ENCODE measurements around the gene HRAS. TPM values are rescaled to one million over a fixed set of nuclear protein-coding genes. Genes with fewer than 3 reads are reported as not detected.

Gene HRAS
- total RNA-seq, 3 donors from 2014 or later, result 41.4 to 50.6 (median 50.1) TPM

GRCh38 chr11:553083-553987, 18.0 kb upstream of the HRAS start:
- TF ChIP-seq CTCF (IDR thresholded peaks at IDR 0.05), result no peak
- Histone ChIP-seq H3K4me3 (no peak overlapping the region), H3K36me3 (ENCODE audit: low read depth) (no peaks in the 10 kb centered on the region), H3K9me3 (no peaks in the 10 kb centered on the region), H3K4me1 (ENCODE audit: low read depth) (peaks cover 19% of the 10 kb centered on the region)
- ATAC-seq, result no peak
- intact Hi-C loops (cut with DNase I, micrococcal nuclease), result loop anchor here (10.0 kb wide), 1 partner anchor 171 kb away; no protein-coding TSS in a partner anchor
- no peak for DNase-seq

DNA sequence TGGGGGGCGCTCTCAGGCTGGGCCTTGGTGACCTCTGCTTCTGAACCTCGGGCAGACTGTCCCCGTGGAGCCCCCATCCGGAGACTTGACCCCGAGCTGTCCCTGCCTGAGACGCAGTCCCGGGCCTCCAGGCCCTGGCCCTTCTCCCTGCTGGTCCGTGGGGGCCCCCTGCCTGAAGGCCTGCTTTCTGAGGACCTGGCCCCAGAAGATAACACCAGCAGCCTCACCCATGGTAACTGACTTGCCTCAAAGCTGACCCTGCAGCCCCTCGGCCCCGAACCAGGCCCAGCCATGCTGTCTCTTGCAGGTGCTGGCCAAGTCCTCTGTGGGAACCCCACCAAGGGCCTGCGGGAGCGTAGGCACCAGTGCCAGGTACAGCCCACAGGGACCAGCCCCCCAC, 16.2 kb upstream of the HRAS start:
- Histone ChIP-seq H3K36me3 (ENCODE audit: low read depth) (no peaks in the 10 kb centered on the region), H3K9me3 (no peaks in the 10 kb centered on the region), H3K4me1 (ENCODE audit: low read depth) (peaks cover 19% of the 10 kb centered on the region), H3K4me3 (no peak overlapping the region)
- intact Hi-C loops (cut with DNase I, micrococcal nuclease), result loop anchor here (10.0 kb wide), 1 partner anchor 173 kb away; no protein-coding TSS in a partner anchor
- DNase-seq, result no peak
- TF ChIP-seq CTCF (IDR thresholded peaks at IDR 0.05), result no peak
- ATAC-seq, result no peak

DNA sequence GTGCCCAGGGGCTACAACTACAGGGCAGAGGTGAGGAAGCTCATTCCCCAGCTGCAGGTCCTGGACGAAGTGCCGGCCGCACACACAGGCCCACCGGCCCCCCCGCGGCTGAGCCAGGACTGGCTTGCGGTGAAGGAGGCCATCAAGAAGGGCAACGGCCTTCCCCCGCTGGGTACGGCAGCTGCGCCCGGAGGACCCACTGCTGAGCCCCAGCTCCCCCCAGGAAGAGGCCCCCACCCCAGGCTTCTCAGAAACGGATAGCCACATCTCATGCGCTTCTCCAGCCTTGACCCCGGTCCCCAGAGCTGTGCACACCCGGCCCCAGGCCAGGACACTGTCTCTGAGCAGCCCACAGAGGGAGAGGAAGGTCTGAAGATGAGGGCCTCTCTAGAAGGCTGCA, 15.8 kb upstream of the HRAS start:
- DNase-seq (no peak), ATAC-seq (no peak)
- Histone ChIP-seq H3K36me3 (ENCODE audit: low read depth) (no peaks in the 10 kb centered on the region), H3K9me3 (no peaks in the 10 kb centered on the region), H3K4me1 (ENCODE audit: low read depth) (peaks cover 19% of the 10 kb centered on the region), H3K4me3 (no peak overlapping the region)
- intact Hi-C loops (cut with DNase I, micrococcal nuclease), result loop anchor here (10.0 kb wide), 1 partner anchor 174 kb away; no protein-coding TSS in a partner anchor
- TF ChIP-seq CTCF (IDR thresholded peaks at IDR 0.05), result no peak

GRCh38 chr11:550746-551085, 15.3 kb upstream of the HRAS start:
- DNase-seq (no peak), ATAC-seq (no peak)
- Histone ChIP-seq H3K36me3 (ENCODE audit: low read depth) (no peaks in the 10 kb centered on the region), H3K9me3 (no peaks in the 10 kb centered on the region), H3K4me3 (no peak overlapping the region), H3K4me1 (ENCODE audit: low read depth) (peaks cover 16% of the 10 kb centered on the region)
- intact Hi-C loops (cut with DNase I, micrococcal nuclease), result loop anchor here (10.0 kb wide), 1 partner anchor 174 kb away; no protein-coding TSS in a partner anchor
- TF ChIP-seq CTCF (IDR thresholded peaks at IDR 0.05), result no peak

- DNase-seq, result no peak
- no peak for ATAC-seq
- H3K4me1 ChIP-seq (ENCODE audit: low read depth), result peaks cover 12% of the 10 kb centered on the region
- H3K9me3 ChIP-seq, result no peaks in the 10 kb centered on the region
- TF ChIP-seq CTCF (IDR thresholded peaks at IDR 0.05), result no peak
- no peaks in the 10 kb centered on the region for H3K36me3 ChIP-seq (ENCODE audit: low read depth)
- intact Hi-C loops (cut with DNase I, micrococcal nuclease), result loop anchor here (10.0 kb wide), 1 partner anchor 175 kb away; no protein-coding TSS in a partner anchor
- no peak overlapping the region for H3K4me3 ChIP-seq
Measured at GRCh38 chr11:550021-550745, 14.8 kb upstream of the HRAS start.

Measured in mucosa of descending colon (tissue), 3 donors.